ENCODE measurements around the gene HOXD3. TPM values are rescaled to one million over a fixed set of nuclear protein-coding genes. Genes with fewer than 3 reads are reported as not detected.

HOXD3 gene
- total and polyA plus RNA-seq, 9 of the 15 experiments (the other 6 are each of a cell fraction or from before 2014, with no cell fraction given): not detected

- ATAC-seq (no peak), FAIRE-seq (no peak), DNase-seq (ENCODE audit: extremely low read depth in 1 of 4, low spot score in 3 of 4) (no peak)
- TF ChIP-seq BRF2 (IDR thresholded peaks at IDR 0.05; ENCODE audit: borderline replicate concordance, insufficient read depth, insufficient read length) (no peak), SAFB2 (IDR thresholded peaks at IDR 0.05; ENCODE audit: borderline replicate concordance, low read depth, low read length, severe bottlenecking) (no peak), POLR2H (tag; IDR thresholded peaks at IDR 0.05; ENCODE audit: low read depth) (no peak), PURB (CRISPR knock-in tag; IDR thresholded peaks at IDR 0.05; ENCODE audit: low read depth) (no peak)
- POLR2A ChIA-PET: interaction anchor here (1.3 kb wide), 1 partner anchor 16 kb away, joined by 3 read pairs; no protein-coding TSS in a partner anchor
- BruUV-seq (replicated peaks): no TSS peak
- in situ Hi-C loops (cut with MboI) (no loop called here), intact Hi-C loops (cut with micrococcal nuclease) (no loop called here)
- Histone ChIP-seq H3K9ac (ENCODE audit: insufficient read depth in 1 of 2, low read depth in 2 of 2, low read length in 2 of 2) (no peak overlapping the region), H3K9me1 (ENCODE audit: control insufficient read depth, insufficient read depth, low read length) (no peaks in the 10 kb centered on the region), H3K4me3 (no peak overlapping the region), H2AFZ (ENCODE audit: low read depth, low read length) (no peak overlapping the region), H3K4me2 (ENCODE audit: insufficient read depth, low read length) (no peak overlapping the region), H3K79me2 (ENCODE audit: control insufficient read depth, insufficient read depth, low read length) (no peaks in the 10 kb centered on the region), H4K20me1 (replicated peaks; ENCODE audit: control insufficient read depth, insufficient read depth, low read length) (no peaks in the 10 kb centered on the region; the same call in 1 of the 2 replicates), H3K36me3 (ENCODE audit: control insufficient read depth, insufficient read depth, low read length) (no peaks in the 10 kb centered on the region), H3K27ac (ENCODE audit: extremely low read depth, low read depth, low read length) (no peak overlapping the region), H3K9me3 (replicated peaks; ENCODE audit: control insufficient read depth, insufficient read depth, low read depth, low read length) (no peaks in the 10 kb centered on the region), H3K27me3 (ENCODE audit: control insufficient read depth in 2 of 2, insufficient read depth in 2 of 2, low read length in 2 of 2) (peaks cover 62 to 63% of the 10 kb centered on the region in 2 experiments), H3K4me1 (replicated peaks in 1 of 2; ENCODE audit: control insufficient read depth in 2 of 2, insufficient read depth in 2 of 2, low read length in 2 of 2) (peaks cover 0 to 20% of the 10 kb centered on the region in 2 experiments; a peak in 2 of 5 replicates)
- 3% methylated on average over 11 of the region's 12 CpGs for WGBS (ENCODE audit: insufficient coverage, low coverage, missing lambda C conversion rate)
- CTCF ChIA-PET (ENCODE audit: low intra/inter-chr PET ratio): no interaction called here
Observed at GRCh38 chr2:176177580-176178037, 20.5 kb downstream of the HOXD3 start.

All from K562 (cell line).